Mesendoderm (in vitro differentiated cells): ENCODE measurements around the gene SNCG. TPM values are rescaled to one million over a fixed set of nuclear protein-coding genes. Genes with fewer than 3 reads are reported as not detected.

Experiments
- DNase-seq: peaks from one replicate; pipeline ENCODE4 v3.0.0; 2013
- H2AK5ac ChIP-seq: 2 replicates; pipeline ENCODE4 v1.6.1; 2013; ENCODE audit warnings: low read length, inconsistent platforms
- H2BK120ac ChIP-seq: 2 replicates; pipeline ENCODE4 v1.6.1; 2013; ENCODE audit warnings: low read depth, mild to moderate bottlenecking, low read length, moderate library complexity, mixed read lengths
- H2BK15ac ChIP-seq: replicated peaks from 2 replicates; pipeline ENCODE4 v1.6.1; 2013; ENCODE audit warnings: low read depth, mild to moderate bottlenecking, moderate library complexity
- H2BK5ac ChIP-seq: 2 replicates; pipeline ENCODE4 v1.6.1; 2013; ENCODE audit warnings: low read length, inconsistent platforms
- H3K18ac ChIP-seq: 2 replicates; pipeline ENCODE4 v1.6.1; 2013; ENCODE audit warnings: mild to moderate bottlenecking, low read length, mixed read lengths
- H3K23ac ChIP-seq: one replicate; pipeline ENCODE4 v1.6.1; 2013; ENCODE audit warnings: low read length
- H3K27ac ChIP-seq: 2 replicates; pipeline ENCODE4 v1.5.1; 2013; ENCODE audit warnings: low read depth, mild to moderate bottlenecking, inconsistent platforms, low read length, moderate library complexity
- H3K27me3 ChIP-seq: 2 replicates; pipeline ENCODE4 v1.6.1; 2013; ENCODE audit warnings: low read length, control low read depth, mild to moderate bottlenecking, inconsistent platforms; ENCODE audit not compliant: insufficient read depth, poor library complexity
- H3K36me3 ChIP-seq: 2 replicates; pipeline ENCODE4 v1.6.1; 2013; ENCODE audit warnings: low read length, inconsistent platforms; ENCODE audit not compliant: control insufficient read depth, insufficient read depth
- H3K4ac ChIP-seq: one replicate; pipeline ENCODE4 v1.6.1; 2013; ENCODE audit warnings: low read depth, mild to moderate bottlenecking, low read length, moderate library complexity
- H3K4me1 ChIP-seq: 2 replicates; pipeline ENCODE4 v1.6.1; 2013; ENCODE audit warnings: low read depth, low read length, inconsistent platforms; ENCODE audit not compliant: control insufficient read depth
- H3K4me2 ChIP-seq: 2 replicates; pipeline ENCODE4 v1.6.1; 2013; ENCODE audit warnings: low read length
- H3K4me3 ChIP-seq: 2 replicates; pipeline ENCODE4 v1.5.1; 2013; ENCODE audit warnings: mild to moderate bottlenecking, low read length
- H3K56ac ChIP-seq: one replicate; pipeline ENCODE4 v1.6.1; 2013; ENCODE audit warnings: low read length
- H3K79me1 ChIP-seq: 2 replicates; pipeline ENCODE4 v1.6.1; 2013; ENCODE audit warnings: low read length, inconsistent platforms
- H3K79me2 ChIP-seq: 2 replicates; pipeline ENCODE4 v1.6.1; 2013; ENCODE audit warnings: mild to moderate bottlenecking, low read length; ENCODE audit not compliant: control insufficient read depth, insufficient read depth
- H3K9ac ChIP-seq: 2 replicates; pipeline ENCODE4 v1.6.1; 2013; ENCODE audit warnings: low read length, inconsistent platforms
- H4K5ac ChIP-seq: one replicate; pipeline ENCODE4 v1.6.1; 2013; ENCODE audit warnings: low read length
- H4K8ac ChIP-seq: one replicate; pipeline ENCODE4 v1.6.1; 2013; ENCODE audit warnings: low read depth, mild to moderate bottlenecking, control low read depth, low read length, moderate library complexity
- WGBS: extraction: QIAGEN DNeasy Blood & Tissue Kit; methylation state at CpG from one replicate; pipeline ENCODE4 v1.1.7; 2013; ENCODE audit warnings: low lambda C conversion rate, missing lambda C conversion rate; ENCODE audit not compliant: insufficient coverage; ENCODE audit errors: extremely low coverage; 5-methylcytosine and 5-hydroxymethylcytosine counted together
- polyA plus RNA-seq, 2 experiments: library from polyadenylated mRNA; stranded (reverse); fragments of 200-250 nt; gene quantifications; one replicate each; pipeline ENCODE4 v1.2.3, GENCODE V29; 2013

SNCG gene
- polyA plus RNA-seq (2013, experiment 1 of 2), result 2.8 TPM
- 3.3 TPM for polyA plus RNA-seq (2013, experiment 2 of 2)

DNA sequence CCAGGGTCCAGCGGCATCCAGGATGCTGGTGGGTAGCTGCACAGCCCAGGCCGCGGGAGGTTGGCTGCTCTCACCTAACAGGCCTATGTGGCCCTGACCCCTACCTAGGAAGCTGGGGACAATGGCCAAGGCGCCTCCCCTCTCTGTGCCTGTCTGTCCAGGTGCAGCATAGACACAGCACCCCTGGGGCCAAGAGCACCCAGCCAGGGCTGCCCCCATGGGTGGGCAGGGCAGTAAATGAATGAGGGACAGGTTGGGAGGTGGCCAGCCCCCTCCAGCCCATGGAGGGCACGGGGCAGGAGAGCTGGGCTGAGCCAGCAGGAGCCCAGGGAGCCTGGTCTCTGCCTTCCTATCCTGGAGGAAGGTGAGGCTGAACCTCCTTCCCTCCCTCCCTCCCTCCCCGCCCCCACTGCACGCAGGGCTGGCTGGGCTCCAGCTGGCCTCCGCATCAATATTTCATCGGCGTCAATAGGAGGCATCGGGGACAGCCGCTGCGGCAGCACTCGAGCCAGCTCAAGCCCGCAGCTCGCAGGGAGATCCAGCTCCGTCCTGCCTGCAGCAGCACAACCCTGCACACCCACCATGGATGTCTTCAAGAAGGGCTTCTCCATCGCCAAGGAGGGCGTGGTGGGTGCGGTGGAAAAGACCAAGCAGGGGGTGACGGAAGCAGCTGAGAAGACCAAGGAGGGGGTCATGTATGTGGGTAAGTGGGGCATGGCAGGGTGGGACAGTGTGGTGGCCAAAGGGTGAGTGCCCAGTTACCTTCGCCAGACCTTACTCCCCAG is at the start of gene SNCG:
Gene SNCG (plus strand): TSS at position 484 of the 785 bp plus-strand sequence. CDS start 99 bp downstream, at position 583.
- H3K9ac ChIP-seq, result no peak within 1 kb of the TSS
- H2BK15ac ChIP-seq, result no peak within 1 kb of the TSS
- H3K23ac ChIP-seq, result no peak within 1 kb of the TSS
- no peak within 1 kb of the TSS for H3K4me3 ChIP-seq
- H4K8ac ChIP-seq, result no peak within 1 kb of the TSS
- peak within 1 kb of the TSS; percentile 69 for H2BK5ac ChIP-seq
- peak within 1 kb of the TSS; percentile 6 for H3K18ac ChIP-seq
- H4K5ac ChIP-seq, result no peak within 1 kb of the TSS
- H3K79me2 ChIP-seq, result no peaks in the 10 kb centered on the region
- H3K36me3 ChIP-seq, result no peaks in the 10 kb centered on the region
- WGBS, result no CpG with 5 or more reads among the region's 22 CpGs
- no peak within 1 kb of the TSS for H3K4me2 ChIP-seq
- H3K4ac ChIP-seq, result peak within 1 kb of the TSS; percentile 40
- H2AK5ac ChIP-seq, result peak within 1 kb of the TSS; percentile 83
- H3K27ac ChIP-seq, result no peak within 1 kb of the TSS
- no peak for DNase-seq
- H2BK120ac ChIP-seq, result peak within 1 kb of the TSS; percentile 1
- H3K27me3 ChIP-seq, result no peaks in the 10 kb centered on the region
- H3K4me1 ChIP-seq, result peaks cover 35% of the 10 kb centered on the region
- peak within 1 kb of the TSS; percentile 83 for H3K56ac ChIP-seq
- H3K79me1 ChIP-seq, result no peaks in the 10 kb centered on the region

DNA sequence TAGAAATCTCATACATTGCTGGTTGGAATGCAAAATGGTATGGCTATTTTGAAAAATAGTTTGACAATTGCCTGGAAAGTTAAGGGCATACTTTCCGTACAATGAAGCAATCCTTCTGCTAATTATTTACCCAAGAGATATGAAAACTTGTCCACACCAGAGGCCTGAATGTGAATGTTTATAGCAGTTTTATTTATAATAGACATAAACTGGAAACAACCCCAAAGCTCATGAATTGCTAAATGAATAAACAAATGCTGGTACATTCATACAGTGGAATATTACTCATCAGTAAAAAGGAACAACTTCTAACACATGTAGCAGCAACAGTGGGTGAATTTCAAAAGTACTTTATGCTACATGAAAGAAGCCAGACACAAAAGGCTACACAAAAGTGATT is 43.7 kb upstream of the SNCG start:
- Histone ChIP-seq H3K4me2 (no peak overlapping the region), H2BK5ac (no peak overlapping the region), H4K8ac (no peak overlapping the region), H3K9ac (no peak overlapping the region), H2BK120ac (no peak overlapping the region), H3K79me1 (no peaks in the 10 kb centered on the region), H2AK5ac (no peak overlapping the region), H3K18ac (no peak overlapping the region), H4K5ac (no peak overlapping the region), H3K79me2 (no peaks in the 10 kb centered on the region), H3K36me3 (no peaks in the 10 kb centered on the region), H3K27me3 (no peaks in the 10 kb centered on the region), H3K4ac (no peak overlapping the region), H3K27ac (no peak overlapping the region), H3K4me1 (no peaks in the 10 kb centered on the region), H3K56ac (no peak overlapping the region), H3K23ac (no peak overlapping the region), H3K4me3 (no peak overlapping the region), H2BK15ac (no peak overlapping the region)
- WGBS, result no CpG with 5 or more reads among the region's 1 CpG
- no peak for DNase-seq

DNA sequence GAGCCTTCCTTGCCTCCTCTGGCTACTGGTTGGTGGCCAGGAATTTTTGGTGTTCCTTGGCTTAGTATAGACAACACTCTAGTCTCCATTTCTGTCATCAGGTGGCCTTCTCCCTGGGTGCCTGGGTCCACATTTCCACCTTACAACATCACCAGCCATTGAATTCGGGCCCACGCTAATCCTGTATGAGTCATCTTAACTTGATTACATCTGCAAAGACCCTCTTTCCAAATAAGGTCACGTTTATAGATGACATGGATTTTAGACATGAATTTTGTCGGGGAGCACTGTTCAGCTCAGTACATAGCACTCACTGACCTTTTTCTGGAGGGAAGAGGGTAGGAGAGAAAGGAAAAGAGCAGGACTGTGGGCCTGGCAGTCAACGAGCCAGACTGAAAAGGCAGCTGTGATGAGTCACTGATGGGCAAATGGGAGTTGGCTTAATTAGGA is 40.4 kb upstream of the SNCG start:
- Histone ChIP-seq H3K23ac (no peak overlapping the region), H3K27me3 (no peaks in the 10 kb centered on the region), H3K4ac (no peak overlapping the region), H3K4me2 (no peak overlapping the region), H2BK15ac (no peak overlapping the region), H3K36me3 (peaks cover 9% of the 10 kb centered on the region), H3K79me1 (no peaks in the 10 kb centered on the region), H4K8ac (no peak overlapping the region), H3K9ac (no peak overlapping the region), H2BK120ac (no peak overlapping the region), H3K27ac (no peak overlapping the region), H3K79me2 (no peaks in the 10 kb centered on the region), H3K56ac (no peak overlapping the region), H2BK5ac (no peak overlapping the region), H3K4me1 (no peaks in the 10 kb centered on the region), H3K4me3 (no peak overlapping the region), H3K18ac (no peak overlapping the region), H2AK5ac (no peak overlapping the region), H4K5ac (no peak overlapping the region)
- DNase-seq, result peak; percentile 53
- WGBS, result no CpG with 5 or more reads among the region's 5 CpGs

DNA sequence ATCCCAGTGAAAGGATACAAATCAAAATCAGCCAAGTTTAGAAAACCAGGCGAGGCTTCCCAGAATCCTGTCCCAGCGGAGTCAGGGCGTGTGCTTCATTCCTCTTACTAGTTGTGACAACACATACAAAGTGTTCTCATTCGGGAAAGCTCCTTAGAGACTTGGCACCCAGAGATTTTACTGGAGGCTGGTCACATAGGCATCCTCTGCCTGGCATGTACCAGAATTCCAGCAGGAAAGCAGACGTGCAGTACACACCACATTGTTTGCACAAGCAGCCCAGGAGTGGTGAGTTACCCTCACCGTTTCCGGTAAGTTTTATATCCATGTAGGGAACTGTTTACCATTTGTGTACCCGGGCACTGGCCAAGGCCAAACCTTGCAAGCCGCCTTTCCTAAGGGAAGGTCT is 35.8 kb upstream of the SNCG start:
- no peak overlapping the region for H3K56ac ChIP-seq
- H3K18ac ChIP-seq, result no peak overlapping the region
- H3K36me3 ChIP-seq, result peaks cover 9% of the 10 kb centered on the region
- H3K4me3 ChIP-seq, result no peak overlapping the region
- H3K9ac ChIP-seq, result no peak overlapping the region
- no peak overlapping the region for H3K4ac ChIP-seq
- no peaks in the 10 kb centered on the region for H3K27me3 ChIP-seq
- no peaks in the 10 kb centered on the region for H3K4me1 ChIP-seq
- H3K27ac ChIP-seq, result no peak overlapping the region
- no peak overlapping the region for H2BK15ac ChIP-seq
- H4K8ac ChIP-seq, result no peak overlapping the region
- H4K5ac ChIP-seq, result no peak overlapping the region
- H2BK5ac ChIP-seq, result no peak overlapping the region
- H2AK5ac ChIP-seq, result no peak overlapping the region
- no peaks in the 10 kb centered on the region for H3K79me2 ChIP-seq
- no peaks in the 10 kb centered on the region for H3K79me1 ChIP-seq
- no peak for DNase-seq
- WGBS, result no CpG with 5 or more reads among the region's 9 CpGs
- no peak overlapping the region for H3K23ac ChIP-seq
- H3K4me2 ChIP-seq, result no peak overlapping the region
- H2BK120ac ChIP-seq, result no peak overlapping the region

DNA sequence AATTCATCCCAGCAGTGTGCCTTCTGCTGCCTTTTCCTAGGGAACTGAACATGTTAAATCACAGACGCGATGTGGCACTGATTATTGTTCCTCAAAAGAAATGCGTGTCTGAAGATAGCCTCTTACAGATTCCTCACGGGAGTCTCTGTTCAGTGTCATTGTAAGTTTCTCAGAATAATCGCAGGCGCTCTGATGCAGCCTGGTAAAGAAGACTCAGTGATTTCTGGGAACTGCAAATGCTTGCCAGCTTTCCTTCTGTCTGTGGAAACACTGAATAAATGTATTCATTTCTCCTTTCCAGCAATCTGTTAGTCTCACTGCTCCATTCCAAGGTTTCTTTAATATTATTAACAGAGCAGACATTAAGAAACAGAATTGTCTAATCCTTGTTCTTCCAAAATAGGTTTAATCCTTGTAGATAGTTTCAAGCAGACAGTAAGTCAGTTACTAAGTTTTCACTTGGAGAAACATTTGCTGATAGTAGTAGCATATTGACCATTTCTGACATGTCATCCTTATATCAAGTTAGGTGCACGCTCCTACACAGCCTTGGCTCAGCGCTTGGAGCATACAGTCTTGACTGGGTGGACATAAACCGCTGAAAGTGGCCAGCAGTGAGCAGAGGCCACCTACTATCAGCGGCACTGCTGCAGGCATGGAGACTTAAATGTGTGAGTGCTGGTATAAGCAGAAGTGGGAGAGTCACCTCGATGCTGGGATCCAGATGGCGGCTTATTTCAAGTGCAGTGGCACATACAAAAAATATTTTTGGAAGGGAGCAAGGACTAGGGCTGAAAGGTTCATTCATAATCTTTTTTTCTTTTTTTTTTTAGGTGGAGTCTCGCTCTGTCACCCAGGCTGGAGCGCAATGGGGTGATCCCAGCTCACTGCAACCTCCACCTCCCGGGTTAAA is 28.7 kb upstream of the SNCG start:
- Histone ChIP-seq H3K4me2 (no peak overlapping the region), H3K4ac (no peak overlapping the region), H3K56ac (no peak overlapping the region), H3K4me1 (no peaks in the 10 kb centered on the region), H2BK15ac (no peak overlapping the region), H4K5ac (no peak overlapping the region), H3K36me3 (peaks cover 7% of the 10 kb centered on the region), H3K79me1 (no peaks in the 10 kb centered on the region), H3K23ac (no peak overlapping the region), H3K18ac (no peak overlapping the region), H3K4me3 (no peak overlapping the region), H3K27ac (no peak overlapping the region), H4K8ac (no peak overlapping the region), H3K27me3 (no peaks in the 10 kb centered on the region), H3K79me2 (no peaks in the 10 kb centered on the region), H2BK5ac (no peak overlapping the region), H3K9ac (no peak overlapping the region), H2AK5ac (no peak overlapping the region), H2BK120ac (no peak overlapping the region)
- WGBS, result no CpG with 5 or more reads among the region's 15 CpGs
- no peak for DNase-seq
